Left lung (tissue), 10 donors: Measurements from ENCODE around the gene DPH2. TPM values are rescaled to one million over a fixed set of nuclear protein-coding genes. Genes with fewer than 3 reads are reported as not detected.
A peak's percentile ranks its signal among the peaks of the same experiment; 100 is the strongest.

Experiments
- ATAC-seq: fragments of 200-7000 bp; cut with Tn5 transposase; one replicate; pipeline ENCODE4 v1.9.1; 2020; ENCODE audit warnings: moderate library complexity
- DNase-seq, 4 donors: peaks; one replicate each; pipeline ENCODE4 v3.0.0-alpha.2; 2013 to 2020
- H3K27ac ChIP-seq, 2 donors: fragments of 200-600 bp; sonication (generic) in 1 of 2; one replicate each; pipeline versions ENCODE4 v1.5.0 to v1.8.0; 2020 to 2021
- H3K27me3 ChIP-seq, 2 donors: fragments of 200-600 bp; sonication (generic) in 1 of 2; one replicate each; pipeline versions ENCODE4 v1.5.0 to v1.8.0; 2020 to 2021
- H3K36me3 ChIP-seq, 2 donors: fragments of 200-600 bp; sonication (generic) in 1 of 2; one replicate each; pipeline versions ENCODE4 v1.5.0 to v1.8.0; 2020 to 2021
- H3K4me1 ChIP-seq, 2 donors: fragments of 200-600 bp; one replicate each; pipeline ENCODE4 v1.8.0; 2021
- H3K4me3 ChIP-seq, 2 donors: fragments of 200-600 bp; sonication (generic) in 1 of 2; one replicate each; pipeline versions ENCODE4 v1.5.0 to v1.8.0; 2020 to 2021; ENCODE audit warnings: mild to moderate bottlenecking in 1 of 2
- H3K9me3 ChIP-seq, 2 donors: fragments of 200-600 bp; sonication (generic) in 1 of 2; one replicate each; pipeline versions ENCODE4 v1.5.0 to v1.8.0; 2020 to 2021
- CTCF ChIP-seq, 2 donors: fragments of 200-600 bp; sonication (generic) in 1 of 2; IDR thresholded peaks; one replicate each; pipeline versions ENCODE4 v1.5.0 to v1.8.0; 2021; ENCODE audit warnings: antibody characterized with exemption in 2 of 2
- intact Hi-C, 2 donors: fragments of 100-400 bp; cut with DNase I; formaldehyde crosslinking; loops; one replicate each; pipeline versions ENCODE4 v1.11.2 to v1.14.2; 2022
- polyA plus RNA-seq, 6 donors: library from polyadenylated mRNA; unstranded; fragments of 120-200 nt; gene quantifications; one replicate each; pipeline ENCODE4 v1.2.1, GENCODE V29; 2013; ENCODE audit not compliant: insufficient read length in 6 of 6
- total RNA-seq, 2 donors: library from RNA; stranded (reverse); fragmentation: NEBNext Ultra II Directional; extraction: Animal tissue kit (Norgen Biotek cat#: 25700); gene quantifications; one replicate each; pipeline ENCODE4 v1.2.1, GENCODE V29; 2021
- donor health status: DM: no; HTN: yes; CAD: no.
- donor health status: DM: no; HTN: no; CAD: no.

The DPH2 gene
- total and polyA plus RNA-seq, 8 donors, result 13.5 to 24.8 (median 18.9) TPM

GRCh38 chr1:44021581-44022321 lies 51.9 kb downstream of the DPH2 start:
- H3K27me3 ChIP-seq, result no peaks in the 10 kb centered on the region
- peaks cover 0 to 3% of the 10 kb centered on the region in 2 donors for H3K36me3 ChIP-seq
- no peak overlapping the region for H3K27ac ChIP-seq
- H3K4me3 ChIP-seq, result no peak overlapping the region
- ATAC-seq (no peak), DNase-seq (peak in 1 of 4 donors; percentile 62)
- peaks cover 0 to 5% of the 10 kb centered on the region in 2 donors for H3K4me1 ChIP-seq
- H3K9me3 ChIP-seq, result no peaks in the 10 kb centered on the region
- intact Hi-C loops, result no loop called here
- no peak for TF ChIP-seq CTCF (IDR thresholded peaks at IDR 0.05)

Other genes with a start within 250 kb of the DPH2 start
- gene ARTN, start 36.2 kb upstream of the DPH2 start, total RNA-seq, result 1 to 10 TPM; 1.8 to 2.3 TPM
- 1 to 10 TPM; 2.2 to 4.2 (median 2.8) TPM for gene ARTN, start 36.2 kb upstream of the DPH2 start, polyA plus RNA-seq
- 10 to 100 TPM; 26.8 to 33.4 TPM for gene IPO13, start 23.1 kb upstream of the DPH2 start, total RNA-seq
- 10 to 100 TPM; 18.0 to 24.1 (median 20.5) TPM for gene IPO13, start 23.1 kb upstream of the DPH2 start, polyA plus RNA-seq
- gene ATP6V0B, start 5.0 kb downstream of the DPH2 start, total RNA-seq, result 100 to 1,000 TPM; 176 to 239 TPM
- 10 to 100 TPM; 56.5 to 69.3 (median 64.3) TPM for gene ATP6V0B, start 5.0 kb downstream of the DPH2 start, polyA plus RNA-seq
- 10 to 100 TPM; 39.1 to 50.1 TPM for gene B4GALT2, start 9.2 kb downstream of the DPH2 start, total RNA-seq
- gene B4GALT2, start 9.2 kb downstream of the DPH2 start, polyA plus RNA-seq, result 10 to 100 TPM; 33.2 to 58.9 (median 43.5) TPM
- gene CCDC24, start 21.6 kb downstream of the DPH2 start, total RNA-seq, result 10 to 100 TPM in 1 of 2 donors, 1 to 10 TPM in 1; 9.9 to 13.7 TPM
- 10 to 100 TPM; 10.2 to 17.7 (median 12.9) TPM for gene CCDC24, start 21.6 kb downstream of the DPH2 start, polyA plus RNA-seq
- gene SLC6A9, start 61.5 kb downstream of the DPH2 start, total RNA-seq, result 10 to 100 TPM; 12.4 to 28.5 TPM
- 10 to 100 TPM; 10.9 to 17.6 (median 14.6) TPM for gene SLC6A9, start 61.5 kb downstream of the DPH2 start, polyA plus RNA-seq
- under 1 TPM; 0.26 to 0.29 TPM for gene KLF17, start 148.8 kb downstream of the DPH2 start, total RNA-seq
- gene KLF17, start 148.8 kb downstream of the DPH2 start, polyA plus RNA-seq, result under 1 TPM in 4 of 6 donors, not detected in 2; 0.04 to 0.09 (median 0.05) TPM
- not detected for gene KLF18, start 171.6 kb downstream of the DPH2 start, total RNA-seq
- not detected for gene KLF18, start 171.6 kb downstream of the DPH2 start, polyA plus RNA-seq
- gene DMAP1, start 243.5 kb downstream of the DPH2 start, total RNA-seq, result 10 to 100 TPM; 25.6 to 32.5 TPM
- gene DMAP1, start 243.5 kb downstream of the DPH2 start, polyA plus RNA-seq, result 10 to 100 TPM; 61.7 to 76.2 (median 68.9) TPM